ENCODE measurements around the gene TBC1D17. TPM values are rescaled to one million over a fixed set of nuclear protein-coding genes. Genes with fewer than 3 reads are reported as not detected.

TBC1D17 gene
- total and polyA plus RNA-seq, 2 of the 13 experiments (the other 11 are each of a cell fraction or from before 2014, with no cell fraction given) = 9.7 to 16.9 TPM

DNA sequence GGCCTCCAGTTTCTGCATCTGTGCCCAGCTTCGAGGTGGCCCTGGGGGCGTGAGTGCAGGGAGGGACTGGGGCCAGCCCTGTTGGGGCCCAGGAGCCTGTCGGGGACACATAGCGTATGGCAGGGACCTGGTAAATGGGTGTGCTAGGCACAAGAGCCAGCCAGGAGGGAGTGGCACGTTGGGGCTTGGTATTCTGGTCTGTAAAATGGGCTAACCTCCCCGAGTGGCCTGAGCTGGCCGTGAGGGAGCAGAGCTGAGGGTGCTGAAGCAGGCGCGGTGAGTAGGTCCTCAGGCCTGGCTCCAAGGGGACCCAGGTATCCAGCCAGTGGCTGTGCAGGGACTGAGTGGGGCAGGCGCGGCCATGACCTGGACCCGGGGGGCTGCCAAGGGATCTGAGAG, 22.2 kb upstream of the TBC1D17 start:
- no peak overlapping the region for H3K27ac ChIP-seq (ENCODE audit: extremely low read length, insufficient read depth, low read length)
- FAIRE-seq = no peak
- no peak overlapping the region for H2AFZ ChIP-seq (ENCODE audit: low read length)
- peaks cover 21% of the 10 kb centered on the region for H3K4me1 ChIP-seq (ENCODE audit: insufficient read depth, low read length)
- ATAC-seq = no peak
- in situ Hi-C loops (cut with HindIII; ENCODE audit: extremely low pct_ligation_motif_present, low pct_unique_long_range_greater_than_20kb) = no loop called here
- CTCF ChIA-PET (ENCODE audit: low intra/inter-chr PET ratio, low total read pairs) = no interaction called here
- no peaks in the 10 kb centered on the region; a peak in 1 of 5 replicates for H3K27me3 ChIP-seq (ENCODE audit: control insufficient read depth in 1 of 2, insufficient read depth in 2 of 2, low read length in 2 of 2)
- H3K9ac ChIP-seq (ENCODE audit: insufficient read depth, low read depth, low read length) = no peak overlapping the region
- intact Hi-C loops (cut with micrococcal nuclease; ENCODE audit: unreplicated experiment) = no loop called here
- no TSS peak for BruUV-seq (replicated peaks)
- WGBS (ENCODE audit: low lambda C conversion rate) = 98% methylated on average over 10 of the region's 12 CpGs
- no peak for DNase-seq (ENCODE audit: low spot score)
- H3K4me3 ChIP-seq (replicated peaks in 1 of 3; ENCODE audit: insufficient read depth in 1 of 3, low read depth in 2 of 3, low read length in 3 of 3) = no peak overlapping the region
- H3K4me2 ChIP-seq (ENCODE audit: low read depth, low read length) = no peak overlapping the region
- H3K9me3 ChIP-seq (ENCODE audit: low read length) = no peaks in the 10 kb centered on the region
- H3K36me3 ChIP-seq (replicated peaks in 1 of 2; ENCODE audit: control insufficient read depth in 1 of 2, insufficient read depth in 2 of 2, low read length in 2 of 2) = peaks cover 37 to 57% of the 10 kb centered on the region in 2 experiments; a peak in 4 of 5 replicates
- peaks cover 23% of the 10 kb centered on the region for H4K20me1 ChIP-seq (ENCODE audit: insufficient read depth, low read length)
- TF ChIP-seq, protein P1, sequence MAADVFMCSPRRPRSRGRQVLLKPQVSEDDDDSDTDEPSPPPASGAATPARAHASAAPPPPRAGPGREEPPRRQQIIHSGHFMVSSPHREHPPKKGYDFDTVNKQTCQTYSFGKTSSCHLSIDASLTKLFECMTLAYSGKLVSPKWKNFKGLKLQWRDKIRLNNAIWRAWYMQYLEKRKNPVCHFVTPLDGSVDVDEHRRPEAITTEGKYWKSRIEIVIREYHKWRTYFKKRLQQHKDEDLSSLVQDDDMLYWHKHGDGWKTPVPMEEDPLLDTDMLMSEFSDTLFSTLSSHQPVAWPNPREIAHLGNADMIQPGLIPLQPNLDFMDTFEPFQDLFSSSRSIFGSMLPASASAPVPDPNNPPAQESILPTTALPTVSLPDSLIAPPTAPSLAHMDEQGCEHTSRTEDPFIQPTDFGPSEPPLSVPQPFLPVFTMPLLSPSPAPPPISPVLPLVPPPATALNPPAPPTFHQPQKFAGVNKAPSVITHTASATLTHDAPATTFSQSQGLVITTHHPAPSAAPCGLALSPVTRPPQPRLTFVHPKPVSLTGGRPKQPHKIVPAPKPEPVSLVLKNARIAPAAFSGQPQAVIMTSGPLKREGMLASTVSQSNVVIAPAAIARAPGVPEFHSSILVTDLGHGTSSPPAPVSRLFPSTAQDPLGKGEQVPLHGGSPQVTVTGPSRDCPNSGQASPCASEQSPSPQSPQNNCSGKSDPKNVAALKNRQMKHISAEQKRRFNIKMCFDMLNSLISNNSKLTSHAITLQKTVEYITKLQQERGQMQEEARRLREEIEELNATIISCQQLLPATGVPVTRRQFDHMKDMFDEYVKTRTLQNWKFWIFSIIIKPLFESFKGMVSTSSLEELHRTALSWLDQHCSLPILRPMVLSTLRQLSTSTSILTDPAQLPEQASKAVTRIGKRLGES (CRISPR knock-in tag; IDR thresholded peaks at IDR 0.05; ENCODE audit: borderline replicate concordance) = no peak
- TF ChIP-seq ZNF629 (CRISPR knock-in tag; conservative IDR thresholded peaks at IDR 0.05) (peak; percentile 74), PCBP1 (IDR thresholded peaks at IDR 0.05; ENCODE audit: borderline replicate concordance, low read depth, low read length) (no peak), POLR2AphosphoS5 (IDR thresholded peaks at IDR 0.05; ENCODE audit: low read depth, low read length) (peak; percentile 23; the same call in 1 of the 2 replicates), ZNF564 (CRISPR knock-in tag; IDR thresholded peaks at IDR 0.05) (no peak), AGO1 (IDR thresholded peaks at IDR 0.05; ENCODE audit: low read depth, low read length, poor library complexity, severe bottlenecking) (peak; percentile 9), AGO2 (optimal IDR thresholded peaks at IDR 0.05; ENCODE audit: low read depth, low read length) (peak; percentile 84)
- TF ChIP-seq, protein P2, sequence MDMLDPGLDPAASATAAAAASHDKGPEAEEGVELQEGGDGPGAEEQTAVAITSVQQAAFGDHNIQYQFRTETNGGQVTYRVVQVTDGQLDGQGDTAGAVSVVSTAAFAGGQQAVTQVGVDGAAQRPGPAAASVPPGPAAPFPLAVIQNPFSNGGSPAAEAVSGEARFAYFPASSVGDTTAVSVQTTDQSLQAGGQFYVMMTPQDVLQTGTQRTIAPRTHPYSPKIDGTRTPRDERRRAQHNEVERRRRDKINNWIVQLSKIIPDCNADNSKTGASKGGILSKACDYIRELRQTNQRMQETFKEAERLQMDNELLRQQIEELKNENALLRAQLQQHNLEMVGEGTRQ (IDR thresholded peaks at IDR 0.05; ENCODE audit: low read depth, low read length) = no peak
- TF ChIP-seq, protein P2 (CRISPR knock-in tag; IDR thresholded peaks at IDR 0.05; ENCODE audit: borderline replicate concordance) = no peak
- peaks cover 24% of the 10 kb centered on the region for H3K79me2 ChIP-seq (ENCODE audit: insufficient read depth, low read length)
- POLR2A ChIA-PET = no interaction called here
